Measurements from ENCODE around the gene ST6GALNAC1.

The ST6GALNAC1 gene

GRCh38 chr17:76577876-76578275 lies 65.7 kb downstream of the ST6GALNAC1 start:
- DNase-seq (ENCODE audit: low read depth): no peak

GRCh38 chr17:76576189-76576588 lies 67.4 kb downstream of the ST6GALNAC1 start:
- DNase-seq (ENCODE audit: low read depth): no peak

- DNase-seq (ENCODE audit: low read depth): no peak
Measured at GRCh38 chr17:76575570-76575969, 68.0 kb downstream of the ST6GALNAC1 start.

Measured in stimulated activated CD8-positive, alpha-beta memory T cell treated with anti-CD3 and anti-CD28 coated beads, Interleukin-15, amount 100 ng/mL, for 24 hours (primary cell).